Neural progenitor cell (in vitro differentiated cells): ENCODE measurements around the gene OR4D11.

Experiments
- EZH2phosphoT487 ChIP-seq: fragments of 200-600 bp; sonication (generic); IDR thresholded peaks from 2 replicates; pipeline ENCODE4 v1.6.1; 2017; ENCODE audit warnings: antibody characterized with exemption
- TF ChIP-seq, protein P1 (sequence below): fragments of 200-600 bp; sonication (generic); IDR thresholded peaks from 2 replicates; pipeline ENCODE4 v1.5.1; 2017; ENCODE audit warnings: antibody characterized with exemption, mild to moderate bottlenecking

- TF ChIP-seq EZH2phosphoT487 = no peak
- TF ChIP-seq, protein P1, sequence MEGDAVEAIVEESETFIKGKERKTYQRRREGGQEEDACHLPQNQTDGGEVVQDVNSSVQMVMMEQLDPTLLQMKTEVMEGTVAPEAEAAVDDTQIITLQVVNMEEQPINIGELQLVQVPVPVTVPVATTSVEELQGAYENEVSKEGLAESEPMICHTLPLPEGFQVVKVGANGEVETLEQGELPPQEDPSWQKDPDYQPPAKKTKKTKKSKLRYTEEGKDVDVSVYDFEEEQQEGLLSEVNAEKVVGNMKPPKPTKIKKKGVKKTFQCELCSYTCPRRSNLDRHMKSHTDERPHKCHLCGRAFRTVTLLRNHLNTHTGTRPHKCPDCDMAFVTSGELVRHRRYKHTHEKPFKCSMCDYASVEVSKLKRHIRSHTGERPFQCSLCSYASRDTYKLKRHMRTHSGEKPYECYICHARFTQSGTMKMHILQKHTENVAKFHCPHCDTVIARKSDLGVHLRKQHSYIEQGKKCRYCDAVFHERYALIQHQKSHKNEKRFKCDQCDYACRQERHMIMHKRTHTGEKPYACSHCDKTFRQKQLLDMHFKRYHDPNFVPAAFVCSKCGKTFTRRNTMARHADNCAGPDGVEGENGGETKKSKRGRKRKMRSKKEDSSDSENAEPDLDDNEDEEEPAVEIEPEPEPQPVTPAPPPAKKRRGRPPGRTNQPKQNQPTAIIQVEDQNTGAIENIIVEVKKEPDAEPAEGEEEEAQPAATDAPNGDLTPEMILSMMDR = no peak
Measured at GRCh38 chr11:59473015-59473414, 30.4 kb upstream of the OR4D11 start, which contains the start of gene OR4D10.
